GM18861 (cell line): ENCODE results near the gene CCNJL.

Experiments used
- ATAC-seq: cut with Tn5 transposase; IDR thresholded peaks from one replicate; pipeline ENCODE4 v1.9.1; 2021; ENCODE audit not compliant: unreplicated experiment

Gene CCNJL

GRCh38 chr5:160230686-160231527, 81.5 kb downstream of the CCNJL start:
- peak; percentile 34 for ATAC-seq

GRCh38 chr5:160229190-160229742, 83.1 kb downstream of the CCNJL start, which contains the start of gene FABP6:
Gene FABP6, plus strand, starts transcription at chr5:160229506. Its CDS starts 52 bp downstream, at chr5:160229558.
- no peak for ATAC-seq

GRCh38 chr5:160227012-160227411, 85.4 kb downstream of the CCNJL start:
- ATAC-seq = no peak

GRCh38 chr5:160221082-160221481, 91.3 kb downstream of the CCNJL start:
- no peak for ATAC-seq

- no peak for ATAC-seq
Measured at GRCh38 chr5:160219356-160219755, 93.0 kb downstream of the CCNJL start.

GRCh38 chr5:160213537-160213936, 98.8 kb downstream of the CCNJL start:
- ATAC-seq = no peak

- no peak for ATAC-seq
Measured at GRCh38 chr5:160211352-160211751, 101.0 kb downstream of the CCNJL start.

- no peak for ATAC-seq
Measured at GRCh38 chr5:160210606-160211005, 101.8 kb downstream of the CCNJL start.

GRCh38 chr5:160209917-160210316, 102.4 kb downstream of the CCNJL start:
- ATAC-seq = no peak

- ATAC-seq = no peak
Measured at GRCh38 chr5:160207061-160207460, 105.3 kb downstream of the CCNJL start.
